Memory B cell (primary cell): ENCODE data around the gene KCNF1.

Experiments
- ATAC-seq: fragments of 150-1000 bp; cut with Tn5 transposase; 2 replicates; pipeline ENCODE4 v1.10.0; 2021; ENCODE audit warnings: low read depth, mild to moderate bottlenecking, moderate library complexity
- DNase-seq, 2 donors: peaks; one replicate each; pipeline ENCODE4 v3.0.0; 2022; ENCODE audit warnings: low spot score in 2 of 2
- H3K27ac Mint-ChIP-seq: one replicate; pipeline ENCODE4 v1.8.0; 2022; ENCODE audit warnings: mild to moderate bottlenecking, moderate library complexity, mixed read lengths
- H3K27me3 Mint-ChIP-seq: one replicate; pipeline ENCODE4 v1.8.0; 2022; ENCODE audit warnings: mixed read lengths
- H3K36me3 Mint-ChIP-seq: one replicate; pipeline ENCODE4 v1.8.0; 2022; ENCODE audit warnings: mild to moderate bottlenecking, mixed read lengths
- H3K4me1 Mint-ChIP-seq: one replicate; pipeline ENCODE4 v1.8.0; 2022; ENCODE audit warnings: mixed read lengths
- H3K4me3 Mint-ChIP-seq: one replicate; pipeline ENCODE4 v1.8.0; 2022; ENCODE audit warnings: mild to moderate bottlenecking, moderate library complexity, mixed read lengths
- H3K9me3 Mint-ChIP-seq: one replicate; pipeline ENCODE4 v1.8.0; 2022; ENCODE audit warnings: mixed read lengths

Gene KCNF1

GRCh38 chr2:10915731-10916276 is 4.1 kb downstream of the KCNF1 start:
- Mint-ChIP-seq H3K27ac (no peak overlapping the region), H3K27me3 (peaks cover 33% of the 10 kb centered on the region), H3K9me3 (peaks cover 3% of the 10 kb centered on the region), H3K4me3 (no peak overlapping the region), H3K36me3 (no peaks in the 10 kb centered on the region), H3K4me1 (peaks cover 9% of the 10 kb centered on the region)
- no peak for DNase-seq
- ATAC-seq: no peak

- Mint-ChIP-seq H3K4me1 (peaks cover 7% of the 10 kb centered on the region), H3K36me3 (no peaks in the 10 kb centered on the region), H3K9me3 (peaks cover 3% of the 10 kb centered on the region), H3K27ac (no peak overlapping the region), H3K4me3 (no peak overlapping the region), H3K27me3 (peaks cover 32% of the 10 kb centered on the region)
- no peak for ATAC-seq
- DNase-seq: no peak
These were observed 5.2 kb downstream of the KCNF1 start for GRCh38 chr2:10916953-10917352.

- peaks cover 7% of the 10 kb centered on the region for H3K4me1 Mint-ChIP-seq
- no peaks in the 10 kb centered on the region for H3K36me3 Mint-ChIP-seq
- DNase-seq: no peak
- ATAC-seq: no peak
- peaks cover 32% of the 10 kb centered on the region for H3K27me3 Mint-ChIP-seq
- H3K4me3 Mint-ChIP-seq: no peak overlapping the region
- H3K27ac Mint-ChIP-seq: no peak overlapping the region
- peaks cover 3% of the 10 kb centered on the region for H3K9me3 Mint-ChIP-seq
These were observed 6.2 kb downstream of the KCNF1 start for GRCh38 chr2:10917927-10918326.

GRCh38 chr2:10918661-10919409 is 7.1 kb downstream of the KCNF1 start:
- Mint-ChIP-seq H3K9me3 (peaks cover 3% of the 10 kb centered on the region), H3K27ac (no peak overlapping the region), H3K36me3 (no peaks in the 10 kb centered on the region), H3K27me3 (peaks cover 26% of the 10 kb centered on the region), H3K4me1 (peaks cover 7% of the 10 kb centered on the region), H3K4me3 (no peak overlapping the region)
- ATAC-seq (no peak), DNase-seq (no peak)

GRCh38 chr2:10919410-10919770 is 7.7 kb downstream of the KCNF1 start:
- H3K9me3 Mint-ChIP-seq: peaks cover 3% of the 10 kb centered on the region
- H3K4me1 Mint-ChIP-seq: peaks cover 7% of the 10 kb centered on the region
- DNase-seq: no peak
- H3K27ac Mint-ChIP-seq: no peak overlapping the region
- ATAC-seq: no peak
- no peak overlapping the region for H3K4me3 Mint-ChIP-seq
- peaks cover 27% of the 10 kb centered on the region for H3K27me3 Mint-ChIP-seq
- H3K36me3 Mint-ChIP-seq: no peaks in the 10 kb centered on the region

- no peak overlapping the region for H3K4me3 Mint-ChIP-seq
- no peak for ATAC-seq
- H3K4me1 Mint-ChIP-seq: peaks cover 7% of the 10 kb centered on the region
- peaks cover 3% of the 10 kb centered on the region for H3K9me3 Mint-ChIP-seq
- no peak for DNase-seq
- H3K36me3 Mint-ChIP-seq: no peaks in the 10 kb centered on the region
- peaks cover 26% of the 10 kb centered on the region for H3K27me3 Mint-ChIP-seq
- no peak overlapping the region for H3K27ac Mint-ChIP-seq
These were observed 8.3 kb downstream of the KCNF1 start for GRCh38 chr2:10919771-10920621.

GRCh38 chr2:10920764-10921388 is 9.1 kb downstream of the KCNF1 start:
- Mint-ChIP-seq H3K9me3 (peaks cover 3% of the 10 kb centered on the region), H3K27ac (no peak overlapping the region), H3K4me1 (peaks cover 7% of the 10 kb centered on the region), H3K36me3 (no peaks in the 10 kb centered on the region), H3K4me3 (no peak overlapping the region), H3K27me3 (peaks cover 24% of the 10 kb centered on the region)
- no peak for ATAC-seq
- no peak for DNase-seq

- Mint-ChIP-seq H3K36me3 (no peaks in the 10 kb centered on the region), H3K27ac (no peak overlapping the region), H3K9me3 (peaks cover 3% of the 10 kb centered on the region), H3K27me3 (peaks cover 22% of the 10 kb centered on the region), H3K4me1 (peaks cover 7% of the 10 kb centered on the region), H3K4me3 (no peak overlapping the region)
- no peak for ATAC-seq
- no peak for DNase-seq
These were observed 9.8 kb downstream of the KCNF1 start for GRCh38 chr2:10921525-10921924.

- DNase-seq: no peak
- no peak for ATAC-seq
- no peaks in the 10 kb centered on the region for H3K36me3 Mint-ChIP-seq
These were observed 10.7 kb downstream of the KCNF1 start for GRCh38 chr2:10922307-10923007.

GRCh38 chr2:10923008-10923375 is 11.3 kb downstream of the KCNF1 start:
- Mint-ChIP-seq H3K4me3 (no peak overlapping the region), H3K9me3 (peaks cover 2% of the 10 kb centered on the region), H3K27me3 (peaks cover 17% of the 10 kb centered on the region), H3K4me1 (peaks cover 7% of the 10 kb centered on the region), H3K36me3 (no peaks in the 10 kb centered on the region), H3K27ac (no peak overlapping the region)
- ATAC-seq: no peak
- no peak for DNase-seq

More at GRCh38 chr2:10922307-10923007, 10.7 kb downstream of the KCNF1 start:
- Mint-ChIP-seq H3K4me1 (peaks cover 7% of the 10 kb centered on the region), H3K9me3 (peaks cover 3% of the 10 kb centered on the region), H3K27me3 (peaks cover 18% of the 10 kb centered on the region), H3K27ac (no peak overlapping the region), H3K4me3 (no peak overlapping the region)

GRCh38 chr2:10923965-10924364 is 12.2 kb downstream of the KCNF1 start:
- no peaks in the 10 kb centered on the region for H3K36me3 Mint-ChIP-seq
- peaks cover 7% of the 10 kb centered on the region for H3K4me1 Mint-ChIP-seq
- peaks cover 20% of the 10 kb centered on the region for H3K27me3 Mint-ChIP-seq
- ATAC-seq (no peak), DNase-seq (no peak)
- H3K27ac Mint-ChIP-seq: no peak overlapping the region
- H3K4me3 Mint-ChIP-seq: no peak overlapping the region
- peaks cover 2% of the 10 kb centered on the region for H3K9me3 Mint-ChIP-seq

GRCh38 chr2:10924441-10924840 is 12.7 kb downstream of the KCNF1 start:
- no peak for ATAC-seq
- no peak overlapping the region for H3K27ac Mint-ChIP-seq
- peaks cover 2% of the 10 kb centered on the region for H3K9me3 Mint-ChIP-seq
- H3K36me3 Mint-ChIP-seq: no peaks in the 10 kb centered on the region
- no peak overlapping the region for H3K4me3 Mint-ChIP-seq
- H3K4me1 Mint-ChIP-seq: peaks cover 7% of the 10 kb centered on the region
- H3K27me3 Mint-ChIP-seq: peaks cover 20% of the 10 kb centered on the region
- no peak for DNase-seq

- peaks cover 20% of the 10 kb centered on the region for H3K27me3 Mint-ChIP-seq
- H3K4me1 Mint-ChIP-seq: peaks cover 6% of the 10 kb centered on the region
- no peaks in the 10 kb centered on the region for H3K36me3 Mint-ChIP-seq
- no peak overlapping the region for H3K4me3 Mint-ChIP-seq
- DNase-seq: no peak
- H3K27ac Mint-ChIP-seq: no peak overlapping the region
- peaks cover 2% of the 10 kb centered on the region for H3K9me3 Mint-ChIP-seq
- ATAC-seq: no peak
These were observed 13.1 kb downstream of the KCNF1 start for GRCh38 chr2:10924859-10925258.
